ENCODE data around the gene SEMA3E.

DNA sequence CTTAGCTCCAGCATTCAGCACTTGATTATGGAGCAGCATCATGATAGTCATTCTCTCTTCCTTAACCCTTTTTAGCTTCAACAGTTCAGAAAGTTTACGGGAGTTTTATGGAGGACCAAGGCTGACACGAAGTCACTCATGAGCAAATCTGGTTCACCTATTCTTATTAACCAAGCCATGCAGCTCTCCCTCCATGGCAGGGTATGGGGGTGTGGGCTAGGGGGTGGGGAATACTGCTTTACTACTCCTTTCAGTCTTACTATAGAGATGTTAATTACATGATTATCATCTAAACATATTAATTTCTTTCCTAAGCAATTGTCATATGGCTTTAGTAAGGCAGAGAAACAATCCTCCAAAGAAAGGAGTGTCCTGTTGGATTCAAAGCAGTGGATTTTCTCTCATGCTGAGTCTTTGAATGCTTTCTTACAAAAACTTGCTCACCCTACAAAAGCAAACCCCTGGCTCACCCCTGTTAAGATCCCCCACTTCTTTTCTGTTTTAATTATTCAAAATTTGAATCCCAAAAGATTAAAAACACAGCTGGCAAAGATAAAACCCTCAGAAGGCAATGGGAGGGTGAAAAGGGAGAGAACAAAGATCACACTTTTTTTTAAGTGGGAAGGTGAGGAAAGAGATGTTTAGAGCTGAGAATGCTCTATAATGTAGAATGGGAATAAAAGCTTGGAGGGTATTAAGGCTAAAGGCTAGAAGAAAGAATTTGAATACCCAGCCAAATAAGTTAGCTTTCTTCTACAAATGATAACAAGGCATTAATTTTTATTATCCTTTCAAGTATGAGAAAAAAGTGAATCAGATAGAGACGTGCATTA lies 46.4 kb upstream of the SEMA3E start:
- TF ChIP-seq POLR2A (IDR thresholded peaks at IDR 0.05): no peak
- TF ChIP-seq POLR2AphosphoS5 (IDR thresholded peaks at IDR 0.05): no peak
- no peak for TF ChIP-seq CTCF (IDR thresholded peaks at IDR 0.05)
- no peak for TF ChIP-seq EP300 (IDR thresholded peaks at IDR 0.05)
